NCI-H526 treated with DMSO at 0.1 percent for 48 hours (cell line): ENCODE data around the gene STXBP3.
"Not testable (repeated sequence)": the region's sequence is repeated elsewhere in the genome, so short reads cannot be mapped to it uniquely, and the experiment has no call there.

ENCODE experiments used
- DNase-seq: peaks from one replicate; lab custom pipeline; 2025; lab: John Stamatoyannopoulos, UW

STXBP3 gene, protein sequence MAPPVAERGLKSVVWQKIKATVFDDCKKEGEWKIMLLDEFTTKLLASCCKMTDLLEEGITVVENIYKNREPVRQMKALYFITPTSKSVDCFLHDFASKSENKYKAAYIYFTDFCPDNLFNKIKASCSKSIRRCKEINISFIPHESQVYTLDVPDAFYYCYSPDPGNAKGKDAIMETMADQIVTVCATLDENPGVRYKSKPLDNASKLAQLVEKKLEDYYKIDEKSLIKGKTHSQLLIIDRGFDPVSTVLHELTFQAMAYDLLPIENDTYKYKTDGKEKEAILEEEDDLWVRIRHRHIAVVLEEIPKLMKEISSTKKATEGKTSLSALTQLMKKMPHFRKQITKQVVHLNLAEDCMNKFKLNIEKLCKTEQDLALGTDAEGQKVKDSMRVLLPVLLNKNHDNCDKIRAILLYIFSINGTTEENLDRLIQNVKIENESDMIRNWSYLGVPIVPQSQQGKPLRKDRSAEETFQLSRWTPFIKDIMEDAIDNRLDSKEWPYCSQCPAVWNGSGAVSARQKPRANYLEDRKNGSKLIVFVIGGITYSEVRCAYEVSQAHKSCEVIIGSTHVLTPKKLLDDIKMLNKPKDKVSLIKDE

DNA sequence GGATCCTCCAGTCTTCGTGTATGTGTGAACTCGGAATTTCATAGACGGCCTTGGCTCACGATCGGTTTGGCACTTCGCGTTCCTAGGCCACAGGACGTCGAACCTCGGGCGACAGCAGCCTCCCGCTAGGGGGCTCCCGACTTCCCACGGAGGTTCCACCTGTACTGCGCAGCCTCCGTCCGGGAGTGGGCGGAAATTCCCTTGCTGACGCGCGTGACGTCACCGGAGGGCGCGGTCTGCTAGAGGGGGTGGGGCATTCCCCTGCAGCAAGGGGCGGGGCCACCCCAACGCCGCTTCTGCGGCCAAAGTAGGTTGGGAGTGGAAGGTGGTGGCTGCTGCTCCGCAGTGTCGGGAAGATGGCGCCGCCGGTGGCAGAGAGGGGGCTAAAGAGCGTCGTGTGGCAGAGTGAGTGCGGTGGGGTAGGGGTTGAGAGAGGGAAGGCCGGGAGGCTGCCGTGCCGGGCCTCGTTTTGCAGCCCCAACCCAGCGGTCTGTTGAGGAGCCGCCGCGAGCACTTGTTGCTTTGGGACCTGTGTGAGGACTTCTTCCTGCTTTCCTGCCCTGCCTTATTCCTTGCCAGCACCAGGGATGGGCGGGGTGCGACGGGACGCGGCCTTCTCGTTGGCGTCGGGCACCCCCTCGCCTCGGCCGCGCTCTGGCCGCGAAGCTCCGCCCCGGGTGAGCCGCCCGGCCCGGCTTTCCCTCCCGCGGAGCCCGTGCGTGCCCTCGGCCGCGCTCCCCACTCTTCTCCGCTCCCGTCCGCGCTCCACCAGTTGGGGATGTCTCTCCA is at the start of gene STXBP3:
STXBP3 (plus strand) TSS at position 293 of the 789 bp plus-strand sequence; CDS start at position 357, 64 bp downstream.
- peak; percentile 93 for DNase-seq

DNA sequence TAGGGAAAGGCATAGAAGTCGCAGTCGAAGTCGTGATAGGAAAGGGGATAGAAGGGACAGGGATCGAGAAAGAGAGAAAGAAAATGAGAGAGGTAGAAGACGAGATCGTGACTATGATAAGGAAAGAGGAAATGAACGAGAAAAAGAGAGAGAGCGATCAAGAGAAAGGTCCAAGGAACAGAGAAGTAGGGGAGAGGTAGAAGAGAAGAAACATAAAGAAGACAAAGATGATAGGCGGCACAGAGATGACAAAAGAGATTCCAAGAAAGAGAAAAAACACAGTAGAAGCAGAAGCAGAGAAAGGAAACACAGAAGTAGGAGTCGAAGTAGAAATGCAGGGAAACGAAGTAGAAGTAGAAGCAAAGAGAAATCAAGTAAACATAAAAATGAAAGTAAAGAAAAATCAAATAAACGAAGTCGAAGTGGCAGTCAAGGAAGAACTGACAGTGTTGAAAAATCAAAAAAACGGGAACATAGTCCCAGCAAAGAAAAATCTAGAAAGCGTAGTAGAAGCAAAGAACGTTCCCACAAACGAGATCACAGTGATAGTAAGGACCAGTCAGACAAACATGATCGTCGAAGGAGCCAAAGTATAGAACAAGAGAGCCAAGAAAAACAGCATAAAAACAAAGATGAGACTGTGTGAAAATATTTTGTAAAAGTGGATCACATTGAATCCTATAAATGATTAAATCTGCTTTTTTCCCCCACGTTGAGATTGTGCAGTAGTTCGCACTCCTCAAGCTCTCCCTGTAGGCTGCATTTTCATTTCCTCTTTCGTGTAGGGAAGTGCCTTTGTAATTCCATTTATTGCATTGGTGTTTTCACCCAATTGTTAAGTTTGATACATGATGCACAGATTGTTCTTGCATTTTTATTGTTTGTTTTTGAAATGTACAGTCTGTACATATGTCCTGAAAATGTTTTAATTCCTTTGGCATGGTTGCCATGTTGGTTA is 46.8 kb upstream of the STXBP3 start:
- DNase-seq: no peak

DNA sequence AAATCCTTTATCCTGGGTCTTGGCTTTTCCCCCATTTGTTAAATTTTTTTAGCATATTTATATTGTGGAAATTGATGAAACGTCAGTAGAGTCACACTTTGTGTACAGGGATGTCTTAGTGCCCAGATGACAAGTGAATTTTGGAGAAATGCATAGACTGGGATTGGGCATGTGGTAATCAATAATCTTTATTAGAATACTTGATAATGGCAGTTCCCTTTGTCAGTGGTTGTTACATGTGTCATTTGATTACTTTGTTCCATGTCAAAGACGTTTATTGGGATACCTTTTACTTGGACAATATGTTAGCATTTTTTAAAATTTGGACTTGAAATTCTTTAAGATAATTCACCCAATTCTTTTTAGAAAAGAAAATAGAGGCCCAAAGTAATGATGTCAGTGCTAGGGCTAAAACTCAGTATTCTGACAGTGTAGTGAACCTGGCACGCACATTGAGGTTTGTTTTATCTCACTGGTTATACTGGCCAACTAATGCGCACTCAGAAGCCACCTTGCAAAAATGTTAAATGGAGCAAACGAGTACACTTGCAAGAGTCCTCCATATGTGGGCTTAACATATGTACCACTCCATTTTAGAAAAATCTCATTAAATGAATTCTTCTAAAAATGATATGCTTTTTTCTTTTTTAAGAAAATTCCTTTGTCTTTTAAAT is 45.2 kb upstream of the STXBP3 start:
- DNase-seq: no peak

DNA sequence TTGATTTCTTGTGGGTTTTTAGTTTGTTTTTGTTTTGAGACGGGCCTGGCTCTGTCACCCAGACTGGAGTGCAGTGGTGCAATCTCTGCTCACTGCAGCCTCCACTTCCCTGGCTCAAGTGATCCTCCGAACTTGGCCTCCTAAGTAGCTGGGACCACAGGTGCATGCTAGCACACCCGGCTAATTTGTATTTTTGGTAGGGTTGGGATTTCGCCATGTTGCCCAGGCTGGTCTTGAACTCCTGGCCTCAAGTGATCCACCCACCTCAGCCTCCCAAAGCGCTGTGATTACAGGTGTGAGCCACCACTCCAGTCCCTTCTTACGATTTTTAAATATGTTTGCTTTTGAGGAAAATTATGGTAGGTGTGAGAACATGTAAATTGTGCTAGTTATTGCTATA is 44.4 kb upstream of the STXBP3 start:
- not testable (repeated sequence) for DNase-seq

DNA sequence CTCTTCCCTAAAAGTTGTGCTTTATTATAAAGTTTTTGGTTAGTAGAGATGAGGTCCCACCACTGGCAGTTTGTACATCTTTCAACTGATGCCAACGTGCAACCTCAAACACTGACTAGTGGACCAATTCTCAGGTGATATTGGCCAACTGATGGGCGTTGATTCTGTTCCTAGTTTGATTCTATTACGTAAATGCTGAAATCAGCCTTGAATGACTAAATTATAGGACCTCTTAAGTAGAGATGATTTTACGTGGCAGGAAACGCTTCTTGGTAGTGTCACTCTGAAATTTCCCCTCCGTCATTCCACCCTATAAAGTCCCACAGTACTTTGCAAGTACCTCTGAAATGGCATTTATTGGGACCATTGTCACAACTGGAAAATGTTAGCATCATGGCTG is 42.5 kb upstream of the STXBP3 start:
- DNase-seq: no peak

DNA sequence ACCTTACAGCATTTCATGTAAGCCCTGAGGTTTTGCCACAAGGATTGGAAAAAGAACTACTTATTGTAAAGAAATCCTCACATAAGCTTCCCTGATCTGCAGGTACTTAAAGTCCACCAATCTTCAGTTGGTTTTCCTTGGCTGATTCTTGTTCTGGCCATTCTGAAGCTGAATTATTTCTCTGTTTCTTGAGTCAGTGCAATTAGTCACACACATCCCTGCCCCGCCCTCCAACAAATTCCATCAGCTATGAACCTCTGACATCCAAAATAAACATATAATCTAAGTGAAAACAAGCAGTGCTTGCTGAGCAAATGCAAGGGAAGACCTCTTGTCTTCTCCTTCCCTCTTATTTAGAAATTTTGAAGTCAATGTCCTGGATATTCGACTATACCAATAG is 42.0 kb upstream of the STXBP3 start:
- no peak for DNase-seq

DNA sequence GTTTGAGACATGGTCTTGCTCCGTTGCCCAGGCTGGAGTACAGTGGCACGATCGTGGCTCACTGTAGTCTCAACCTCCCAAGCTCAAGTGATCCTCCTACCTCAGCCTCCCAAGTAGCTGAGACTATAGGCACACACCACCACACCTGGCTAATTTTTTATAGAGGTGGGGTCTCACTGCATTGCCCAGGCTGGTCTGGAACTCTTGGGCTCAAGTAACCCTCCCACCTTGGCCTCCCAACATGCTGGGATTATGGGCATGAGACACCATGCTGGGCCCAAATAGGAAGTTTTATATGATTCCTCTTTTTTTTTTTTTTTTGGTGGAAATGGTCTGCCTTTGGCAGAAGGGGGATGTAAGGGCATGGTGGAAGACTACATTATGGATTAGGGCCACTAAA is 39.8 kb upstream of the STXBP3 start:
- DNase-seq: no peak

DNA sequence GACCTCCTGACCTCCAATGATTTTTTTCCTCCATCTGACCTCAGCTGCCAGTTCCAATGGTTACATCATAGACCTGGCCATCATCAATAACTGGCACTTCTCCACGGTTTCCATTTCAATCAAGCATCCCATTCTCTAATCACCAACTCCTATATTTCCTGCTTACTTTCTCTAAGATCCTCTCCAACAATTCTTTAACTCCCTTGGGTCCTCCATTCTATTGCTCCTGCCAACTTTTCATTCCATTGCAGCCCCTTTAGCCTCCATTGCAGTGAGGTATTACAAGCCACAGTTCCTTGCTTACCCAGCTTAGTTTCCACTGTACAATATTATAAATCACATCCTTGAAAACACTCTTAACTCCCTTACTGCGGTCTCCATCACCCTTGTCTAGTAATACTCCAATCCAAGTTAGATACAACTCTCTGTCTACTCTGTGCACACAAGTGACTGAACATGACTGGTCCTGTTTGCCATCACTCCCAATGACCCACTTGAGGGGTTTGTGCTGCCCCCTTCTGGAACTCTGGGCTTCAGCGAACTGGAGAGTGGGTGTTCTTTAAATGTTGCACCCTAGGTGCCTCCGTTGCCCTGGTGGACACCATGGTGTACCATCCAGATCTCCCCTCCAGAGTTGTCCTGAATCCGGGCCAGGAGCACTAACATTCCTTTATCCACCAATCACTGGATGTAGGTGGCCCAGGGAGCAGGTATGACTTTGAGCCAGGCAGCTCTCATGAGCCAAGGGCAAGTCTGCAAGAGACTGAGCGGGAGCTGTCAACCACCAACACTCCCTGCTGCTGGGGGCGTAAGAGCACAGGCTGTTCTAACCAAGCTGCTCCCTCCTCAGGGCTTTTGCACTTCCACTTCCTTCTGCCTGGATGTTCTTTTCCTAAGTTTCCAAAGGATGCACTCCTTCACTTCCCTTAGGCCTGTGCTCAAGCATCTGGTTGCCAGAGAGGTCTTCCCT is 37.5 kb upstream of the STXBP3 start:
- DNase-seq: no peak

DNA sequence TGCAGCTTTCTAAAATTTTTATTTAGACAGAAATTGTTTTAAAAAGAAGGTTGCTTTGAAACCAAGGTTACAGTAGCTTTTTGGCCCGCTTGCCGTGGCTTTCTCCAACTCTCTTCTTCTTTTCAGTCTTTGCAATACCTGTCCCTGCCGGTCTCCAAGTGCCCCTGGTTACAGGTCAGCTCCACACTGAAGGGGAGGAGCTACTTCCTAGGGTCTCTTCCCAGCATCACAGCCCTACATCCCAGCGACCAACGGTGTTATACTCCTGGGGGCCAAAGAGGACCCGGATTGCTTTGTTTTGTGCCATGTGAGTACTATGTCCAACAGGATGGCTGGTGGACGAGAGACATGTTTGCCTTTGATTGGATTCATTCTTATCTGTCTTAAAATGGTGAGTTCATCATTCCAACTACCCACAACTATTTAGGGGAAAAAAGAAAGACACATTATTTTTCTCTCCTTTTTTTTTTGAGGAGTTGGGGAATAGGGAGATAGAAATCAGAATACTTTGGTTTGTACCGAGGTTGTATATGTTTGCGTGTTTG is 33.8 kb upstream of the STXBP3 start, which contains the start of gene FNDC7:
FNDC7 (plus strand) TSS at position 303 of the 545 bp plus-strand sequence; CDS start at position 329, 26 bp downstream.
- DNase-seq: no peak

DNA sequence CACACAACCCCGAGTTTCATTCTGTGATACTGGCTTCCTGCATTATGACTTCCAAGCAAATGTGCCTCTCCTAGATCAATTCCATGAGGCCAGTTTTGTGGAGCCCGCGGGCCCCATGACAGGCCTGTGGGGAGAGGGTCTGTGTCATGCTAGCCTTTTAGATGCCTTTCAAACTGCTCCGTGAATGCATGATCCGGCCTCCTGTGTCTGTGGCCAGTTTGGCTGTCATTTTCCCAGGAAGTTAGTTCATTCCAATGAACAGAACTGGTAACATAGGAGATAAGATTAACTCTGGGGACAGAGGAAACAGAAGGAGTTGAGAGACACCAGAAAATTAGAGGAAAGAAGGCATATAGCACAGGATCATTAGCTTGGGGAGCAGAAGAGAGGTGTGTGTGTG is 30.5 kb upstream of the STXBP3 start:
- DNase-seq: no peak

DNA sequence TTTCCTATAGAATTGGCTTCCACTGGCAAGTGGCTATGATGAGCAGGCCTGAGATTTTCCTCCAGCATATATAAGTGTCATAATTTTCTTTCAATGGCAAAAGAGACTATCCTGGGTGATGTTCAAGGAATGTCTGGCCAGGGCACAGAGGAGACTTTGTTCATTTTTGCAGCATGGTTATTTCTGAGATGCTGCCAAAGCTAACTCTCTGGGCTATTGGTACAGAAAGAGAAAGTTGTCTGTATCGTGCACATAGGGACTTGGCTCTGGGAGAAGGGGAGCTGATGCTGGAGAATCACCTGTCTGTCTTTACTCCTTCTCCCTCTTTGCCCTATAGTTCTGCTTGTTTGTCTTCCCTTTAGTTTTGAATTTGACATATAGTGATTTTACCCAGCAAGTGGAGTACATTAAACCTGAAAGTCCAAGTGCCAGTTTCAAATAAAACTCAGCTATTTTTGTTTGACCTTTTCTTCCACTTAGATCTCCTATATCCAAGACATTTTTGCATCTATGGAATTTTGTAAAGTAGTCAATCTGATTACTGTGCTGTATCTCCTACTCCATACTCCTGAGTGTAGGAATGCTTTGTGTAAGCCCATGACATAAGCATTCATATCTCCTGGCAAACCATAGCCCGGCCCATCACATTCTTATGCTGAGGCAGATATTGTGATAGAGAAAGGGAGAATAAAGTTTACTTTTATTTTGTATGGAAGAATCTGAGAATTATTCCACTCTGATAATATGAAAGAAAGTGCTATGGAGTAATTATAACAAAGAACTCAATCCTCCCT is 29.8 kb upstream of the STXBP3 start:
- no peak for DNase-seq

DNA sequence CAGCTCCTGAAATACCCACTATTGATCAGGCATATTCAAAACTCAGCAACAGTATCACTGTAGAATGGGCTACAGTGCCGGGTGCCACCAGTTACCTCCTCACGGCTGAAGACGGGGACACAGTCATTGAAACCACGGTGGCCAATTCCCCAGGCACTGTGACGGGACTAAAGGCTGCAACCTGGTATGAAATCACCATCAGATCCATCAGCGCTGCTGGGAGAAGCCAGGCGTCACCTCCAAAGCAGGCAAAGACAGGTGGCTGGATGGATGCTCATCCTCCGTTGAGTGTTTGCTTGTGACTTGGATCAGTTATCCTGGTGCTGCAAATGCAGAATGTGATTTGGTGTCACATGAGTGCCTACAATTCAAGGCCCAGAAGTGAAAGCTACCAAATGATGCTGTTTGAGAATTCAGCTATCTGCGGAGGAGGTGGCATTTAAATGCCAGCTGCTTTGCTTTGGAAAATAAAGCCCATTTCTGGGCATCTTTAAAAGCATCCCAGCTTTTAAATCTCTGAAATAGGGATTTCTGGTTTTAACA is 28.6 kb upstream of the STXBP3 start:
- DNase-seq: no peak

DNA sequence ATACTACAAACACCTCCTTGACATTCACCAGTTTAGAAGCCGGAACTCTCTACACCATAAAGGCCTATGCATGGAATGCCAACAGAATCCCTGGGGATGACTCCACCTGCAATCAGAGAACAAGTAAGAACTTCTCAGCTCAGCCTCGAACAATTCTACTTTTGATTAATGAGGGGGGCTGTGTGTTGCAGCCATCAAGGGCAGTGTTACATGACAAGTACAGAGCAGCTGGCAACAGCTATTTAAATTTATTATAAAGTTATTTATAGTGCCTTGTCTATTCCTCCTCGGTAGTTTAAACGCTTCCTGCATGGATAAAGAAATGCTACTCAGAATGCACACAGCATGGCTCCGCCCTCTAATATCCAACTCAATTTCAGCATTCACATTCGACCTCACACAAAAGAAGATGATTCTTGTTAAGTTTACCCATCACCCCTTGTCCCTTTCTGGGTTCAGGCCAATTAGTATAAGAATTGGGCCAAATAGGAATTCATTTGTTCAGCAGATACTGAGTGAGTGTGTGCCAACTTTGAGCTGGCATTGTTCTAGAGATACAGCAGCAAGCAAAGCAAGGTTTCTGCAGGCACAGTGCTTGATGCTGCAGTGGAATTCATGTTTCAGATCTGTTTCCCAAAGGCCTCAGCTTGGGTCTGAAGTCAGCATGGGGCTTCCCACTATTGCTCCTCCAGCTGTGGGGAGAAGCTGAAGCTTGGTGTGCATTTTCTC is 27.4 kb upstream of the STXBP3 start:
- no peak for DNase-seq

DNA sequence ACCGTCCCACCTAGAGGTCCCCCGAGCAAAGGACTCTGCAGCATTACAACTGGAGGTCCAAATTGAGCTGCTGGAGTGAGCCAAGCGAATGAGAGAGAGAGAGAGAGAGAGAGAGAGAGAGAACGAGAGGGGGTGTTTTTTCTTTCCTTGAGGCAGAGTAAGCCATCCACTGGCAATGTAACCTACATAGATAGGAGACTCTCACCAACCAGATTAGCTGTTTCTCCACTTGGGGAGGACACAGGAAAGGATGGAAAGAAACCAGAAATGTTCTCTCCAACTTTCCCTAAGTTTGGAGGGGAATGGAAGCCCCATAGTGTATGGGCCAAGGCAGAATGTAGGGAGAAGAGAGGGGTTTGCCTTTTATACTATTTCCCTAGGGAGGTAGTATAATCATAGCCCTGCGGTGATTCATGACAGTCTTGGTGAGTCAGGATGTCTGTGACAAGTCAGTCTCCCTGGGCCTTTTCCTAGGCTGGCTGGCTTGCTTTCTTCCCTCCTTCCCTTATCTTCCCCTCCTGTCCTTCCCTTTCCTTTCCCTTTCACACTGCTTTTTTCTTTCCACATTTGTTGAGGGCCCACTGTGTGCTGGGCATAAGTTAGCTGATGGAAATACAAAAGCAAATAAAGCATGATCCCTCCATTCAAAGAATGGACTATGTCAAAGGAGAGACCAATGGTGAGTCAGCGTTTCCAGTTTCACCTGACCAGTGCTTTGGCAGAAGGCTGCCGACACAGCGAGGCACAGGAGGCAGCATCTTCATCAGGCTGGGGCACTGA is 26.6 kb upstream of the STXBP3 start:
- no peak for DNase-seq

DNA sequence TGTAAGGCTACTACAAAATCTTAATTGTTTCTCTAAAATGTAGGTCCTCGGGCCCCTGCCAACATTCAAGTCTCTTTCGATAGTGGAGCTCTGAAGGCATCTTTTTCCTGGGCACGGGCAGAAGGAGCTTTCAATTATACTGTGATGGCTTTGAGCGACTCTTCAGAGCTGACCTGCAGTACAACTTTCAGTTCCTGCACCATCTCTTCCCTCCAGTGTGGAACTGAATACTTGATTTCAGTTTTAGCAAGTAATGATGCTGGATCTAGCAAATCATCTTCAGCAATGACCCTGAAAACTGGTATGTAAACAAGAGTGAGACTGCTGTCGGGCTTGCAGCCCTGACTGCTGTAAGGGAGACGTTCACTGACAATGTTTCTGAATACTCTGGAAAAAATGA is 24.2 kb upstream of the STXBP3 start:
- no peak for DNase-seq

DNA sequence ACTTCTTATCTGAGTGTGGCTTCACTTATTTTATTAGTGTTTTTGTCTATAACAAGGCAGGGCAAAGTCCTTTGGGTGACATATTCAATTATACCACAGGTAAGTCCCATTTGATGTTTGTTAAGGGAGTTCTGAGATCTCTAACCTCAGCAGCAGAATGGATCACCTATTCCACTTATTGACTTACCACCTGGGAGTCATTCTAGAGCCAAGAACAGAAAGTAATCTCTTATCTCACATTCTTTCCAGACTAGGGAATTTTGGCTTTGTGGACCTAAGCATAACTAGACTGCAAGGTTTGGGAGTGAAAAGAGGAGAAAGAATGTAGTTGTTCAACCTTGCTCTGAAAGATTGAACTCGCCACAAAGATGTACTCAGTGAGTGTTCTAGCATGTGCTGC is 20.6 kb upstream of the STXBP3 start:
- DNase-seq: no peak
